GM12864 (cell line): ENCODE results near the gene FXN.

Source experiments
- DNase-seq: peaks from one replicate; pipeline ENCODE4 v3.0.0-alpha.2; 2011; ENCODE audit warnings: low read depth
- H3K4me3 ChIP-seq: 2 replicates; pipeline ENCODE4 v1.5.1; 2011; ENCODE audit warnings: mild to moderate bottlenecking, low read depth, low read length, control low read depth
- TF ChIP-seq, protein P1 (sequence below): IDR thresholded peaks from 2 replicates; pipeline ENCODE4 v1.5.1; 2011; ENCODE audit warnings: low read depth, mild to moderate bottlenecking, moderate library complexity, low read length, control low read depth, inconsistent platforms; ENCODE audit errors: missing control alignments

The FXN gene

DNA sequence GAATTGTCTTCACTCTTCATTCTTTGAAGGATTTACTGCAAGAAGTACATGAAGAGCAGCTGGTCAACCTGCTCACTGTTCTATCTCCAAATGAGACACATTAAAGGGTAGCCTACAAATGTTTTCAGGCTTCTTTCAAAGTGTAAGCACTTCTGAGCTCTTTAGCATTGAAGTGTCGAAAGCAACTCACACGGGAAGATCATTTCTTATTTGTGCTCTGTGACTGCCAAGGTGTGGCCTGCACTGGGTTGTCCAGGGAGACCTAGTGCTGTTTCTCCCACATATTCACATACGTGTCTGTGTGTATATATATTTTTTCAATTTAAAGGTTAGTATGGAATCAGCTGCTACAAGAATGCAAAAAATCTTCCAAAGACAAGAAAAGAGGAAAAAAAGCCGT, 37.6 kb downstream of the FXN start:
- DNase-seq: no peak
- no peak overlapping the region for H3K4me3 ChIP-seq
- TF ChIP-seq, protein P1, sequence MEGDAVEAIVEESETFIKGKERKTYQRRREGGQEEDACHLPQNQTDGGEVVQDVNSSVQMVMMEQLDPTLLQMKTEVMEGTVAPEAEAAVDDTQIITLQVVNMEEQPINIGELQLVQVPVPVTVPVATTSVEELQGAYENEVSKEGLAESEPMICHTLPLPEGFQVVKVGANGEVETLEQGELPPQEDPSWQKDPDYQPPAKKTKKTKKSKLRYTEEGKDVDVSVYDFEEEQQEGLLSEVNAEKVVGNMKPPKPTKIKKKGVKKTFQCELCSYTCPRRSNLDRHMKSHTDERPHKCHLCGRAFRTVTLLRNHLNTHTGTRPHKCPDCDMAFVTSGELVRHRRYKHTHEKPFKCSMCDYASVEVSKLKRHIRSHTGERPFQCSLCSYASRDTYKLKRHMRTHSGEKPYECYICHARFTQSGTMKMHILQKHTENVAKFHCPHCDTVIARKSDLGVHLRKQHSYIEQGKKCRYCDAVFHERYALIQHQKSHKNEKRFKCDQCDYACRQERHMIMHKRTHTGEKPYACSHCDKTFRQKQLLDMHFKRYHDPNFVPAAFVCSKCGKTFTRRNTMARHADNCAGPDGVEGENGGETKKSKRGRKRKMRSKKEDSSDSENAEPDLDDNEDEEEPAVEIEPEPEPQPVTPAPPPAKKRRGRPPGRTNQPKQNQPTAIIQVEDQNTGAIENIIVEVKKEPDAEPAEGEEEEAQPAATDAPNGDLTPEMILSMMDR: no peak

DNA sequence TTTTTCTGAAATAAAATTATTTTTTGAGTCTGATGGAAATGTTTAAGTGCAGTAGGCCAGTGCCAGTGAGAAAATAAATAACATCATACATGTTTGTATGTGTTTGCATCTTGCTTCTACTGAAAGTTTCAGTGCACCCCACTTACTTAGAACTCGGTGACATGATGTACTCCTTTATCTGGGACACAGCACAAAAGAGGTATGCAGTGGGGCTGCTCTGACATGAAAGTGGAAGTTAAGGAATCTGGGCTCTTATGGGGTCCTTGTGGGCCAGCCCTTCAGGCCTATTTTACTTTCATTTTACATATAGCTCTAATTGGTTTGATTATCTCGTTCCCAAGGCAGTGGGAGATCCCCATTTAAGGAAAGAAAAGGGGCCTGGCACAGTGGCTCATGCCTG, 39.2 kb downstream of the FXN start:
- TF ChIP-seq, protein P1: no peak
- H3K4me3 ChIP-seq: no peak overlapping the region
- DNase-seq: no peak

DNA sequence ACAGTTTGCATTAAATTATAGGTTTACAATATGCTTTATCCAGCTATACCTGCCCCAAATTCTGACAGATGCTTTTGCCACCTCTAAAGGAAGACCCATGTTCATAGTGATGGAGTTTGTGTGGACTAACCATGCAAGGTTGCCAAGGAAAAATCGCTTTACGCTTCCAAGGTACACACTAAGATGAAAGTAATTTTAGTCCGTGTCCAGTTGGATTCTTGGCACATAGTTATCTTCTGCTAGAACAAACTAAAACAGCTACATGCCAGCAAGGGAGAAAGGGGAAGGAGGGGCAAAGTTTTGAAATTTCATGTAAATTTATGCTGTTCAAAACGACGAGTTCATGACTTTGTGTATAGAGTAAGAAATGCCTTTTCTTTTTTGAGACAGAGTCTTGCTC, 41.0 kb downstream of the FXN start:
- TF ChIP-seq, protein P1: no peak
- DNase-seq: no peak
- no peak overlapping the region for H3K4me3 ChIP-seq

DNA sequence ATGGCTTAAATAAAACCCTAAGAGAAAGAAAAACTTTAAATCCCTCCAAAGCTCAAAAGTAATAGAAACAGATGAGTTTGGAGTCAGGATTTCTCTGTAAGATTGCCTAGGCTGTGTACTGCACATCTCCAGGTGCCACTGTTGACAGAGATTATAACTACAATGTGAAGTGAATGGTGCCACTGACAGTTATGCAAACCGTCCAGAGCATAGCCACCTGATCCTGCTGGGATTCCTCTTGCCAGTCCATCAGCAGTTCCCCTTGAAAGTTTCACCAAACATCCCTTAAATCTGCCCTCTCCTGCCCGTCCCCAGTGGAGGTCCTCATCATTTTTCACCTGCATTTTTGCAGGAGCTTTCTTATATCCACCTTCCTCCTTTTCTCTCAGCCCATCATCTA, 42.5 kb downstream of the FXN start:
- no peak overlapping the region for H3K4me3 ChIP-seq
- DNase-seq: no peak
- TF ChIP-seq, protein P1: no peak

DNA sequence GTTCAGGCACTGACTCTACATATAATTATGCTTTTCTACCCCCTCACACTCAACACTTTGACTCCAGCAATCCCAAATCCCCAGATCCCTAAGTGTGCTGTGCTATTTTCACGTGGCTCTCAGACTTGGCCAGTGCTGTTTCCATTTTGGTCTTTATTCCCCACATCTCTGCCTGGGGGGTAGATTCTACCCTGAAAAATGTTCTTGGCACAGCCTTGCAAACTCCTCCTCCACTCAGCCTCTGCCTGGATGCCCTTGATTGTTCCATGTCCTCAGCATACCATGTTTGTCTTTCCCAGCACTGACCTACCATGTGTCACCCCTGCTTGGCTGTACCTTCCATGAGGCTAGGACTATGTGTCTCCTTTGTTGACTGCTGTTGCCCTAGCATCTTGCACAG, 43.0 kb downstream of the FXN start:
- DNase-seq: no peak
- TF ChIP-seq, protein P1: no peak
- no peak overlapping the region for H3K4me3 ChIP-seq

DNA sequence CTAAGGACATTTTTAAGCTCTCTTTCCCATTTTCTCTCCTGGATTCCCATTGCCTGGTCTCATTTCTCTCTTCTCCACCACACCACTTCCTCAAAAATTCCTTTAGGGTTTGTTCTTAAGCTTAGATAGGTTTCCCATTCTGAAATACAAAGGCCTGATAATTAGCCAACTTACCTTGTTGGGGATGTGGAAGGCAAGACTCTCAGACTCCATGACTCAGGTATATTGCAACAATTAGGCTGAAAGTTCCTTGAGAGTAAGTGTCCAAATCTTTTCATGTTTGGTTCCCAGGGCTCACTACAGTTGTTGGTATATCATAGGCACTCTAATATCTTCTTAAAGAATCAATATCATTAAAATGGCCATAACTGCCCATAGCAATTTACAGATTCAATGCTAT, 43.6 kb downstream of the FXN start:
- no peak overlapping the region for H3K4me3 ChIP-seq
- no peak for DNase-seq
- TF ChIP-seq, protein P1: no peak

DNA sequence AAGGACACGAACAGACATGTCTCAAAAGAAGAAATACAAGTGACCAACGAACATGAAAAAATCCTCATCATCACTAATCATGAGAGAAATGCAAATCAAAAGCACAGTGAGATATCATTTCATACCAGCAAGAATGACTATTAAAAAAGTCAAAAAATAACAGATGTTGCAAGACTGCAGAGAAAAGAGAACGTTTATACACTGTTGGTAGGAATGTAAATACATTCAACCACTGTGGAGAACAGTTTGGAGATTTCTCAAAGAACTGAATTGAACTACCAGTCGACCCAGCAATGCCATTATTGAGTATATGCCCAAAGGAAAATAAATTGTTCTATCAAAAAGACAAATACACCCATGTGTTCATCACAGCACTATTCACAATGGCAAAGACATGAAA, 45.7 kb downstream of the FXN start:
- H3K4me3 ChIP-seq: no peak overlapping the region
- TF ChIP-seq, protein P1: no peak
- DNase-seq: no peak
